ENCODE measurements around the gene TMC6. TPM values are rescaled to one million over a fixed set of nuclear protein-coding genes. Genes with fewer than 3 reads are reported as not detected.

Gene TMC6
- total and polyA plus RNA-seq, 2 of the 13 experiments (the other 11 are each of a cell fraction or from before 2014, with no cell fraction given), result 48.4 to 99.1 TPM

GRCh38 chr17:78105551-78105950 lies 23.0 kb downstream of the TMC6 start (continued):
- TF ChIP-seq, protein P1, sequence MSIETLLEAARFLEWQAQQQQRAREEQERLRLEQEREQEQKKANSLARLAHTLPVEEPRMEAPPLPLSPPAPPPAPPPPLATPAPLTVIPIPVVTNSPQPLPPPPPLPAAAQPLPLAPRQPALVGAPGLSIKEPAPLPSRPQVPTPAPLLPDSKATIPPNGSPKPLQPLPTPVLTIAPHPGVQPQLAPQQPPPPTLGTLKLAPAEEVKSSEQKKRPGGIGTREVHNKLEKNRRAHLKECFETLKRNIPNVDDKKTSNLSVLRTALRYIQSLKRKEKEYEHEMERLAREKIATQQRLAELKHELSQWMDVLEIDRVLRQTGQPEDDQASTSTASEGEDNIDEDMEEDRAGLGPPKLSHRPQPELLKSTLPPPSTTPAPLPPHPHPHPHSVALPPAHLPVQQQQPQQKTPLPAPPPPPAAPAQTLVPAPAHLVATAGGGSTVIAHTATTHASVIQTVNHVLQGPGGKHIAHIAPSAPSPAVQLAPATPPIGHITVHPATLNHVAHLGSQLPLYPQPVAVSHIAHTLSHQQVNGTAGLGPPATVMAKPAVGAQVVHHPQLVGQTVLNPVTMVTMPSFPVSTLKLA (IDR thresholded peaks at IDR 0.05), result no peak
- TF ChIP-seq NCOA1 (CRISPR knock-in tag; IDR thresholded peaks at IDR 0.05) (no peak), ZNF570 (CRISPR knock-in tag; IDR thresholded peaks at IDR 0.05; ENCODE audit: borderline replicate concordance) (no peak), ZBTB21 (CRISPR knock-in tag; IDR thresholded peaks at IDR 0.05) (no peak), KDM6A (CRISPR knock-in tag; IDR thresholded peaks at IDR 0.05; ENCODE audit: low read depth) (no peak), PREB (CRISPR knock-in tag; IDR thresholded peaks at IDR 0.05) (no peak), PATZ1 (CRISPR knock-in tag; IDR thresholded peaks at IDR 0.05) (no peak), SAP130 (CRISPR knock-in tag; IDR thresholded peaks at IDR 0.05; ENCODE audit: low read depth) (peak; percentile 70), ARNT2 (CRISPR knock-in tag; IDR thresholded peaks at IDR 0.05; ENCODE audit: low read depth) (no peak), ZNF383 (CRISPR knock-in tag; IDR thresholded peaks at IDR 0.05; ENCODE audit: borderline replicate concordance) (no peak), NR1H2 (CRISPR knock-in tag; IDR thresholded peaks at IDR 0.05; ENCODE audit: borderline replicate concordance, low read depth) (no peak), TEAD2 (CRISPR knock-in tag; IDR thresholded peaks at IDR 0.05) (no peak), DPF2 (CRISPR knock-in tag; IDR thresholded peaks at IDR 0.05; ENCODE audit: borderline replicate concordance, low read depth) (no peak), HMG20A (CRISPR knock-in tag; IDR thresholded peaks at IDR 0.05; ENCODE audit: borderline replicate concordance) (no peak), GRHL1 (CRISPR knock-in tag; conservative IDR thresholded peaks at IDR 0.05) (no peak), FOXK1 (CRISPR knock-in tag; IDR thresholded peaks at IDR 0.05; ENCODE audit: borderline replicate concordance, low read depth) (no peak), ZNF333 (CRISPR knock-in tag; IDR thresholded peaks at IDR 0.05; ENCODE audit: borderline replicate concordance) (no peak), SP140L (CRISPR knock-in tag; IDR thresholded peaks at IDR 0.05; ENCODE audit: borderline replicate concordance) (no peak), ZNF547 (CRISPR knock-in tag; IDR thresholded peaks at IDR 0.05) (no peak)
- TF ChIP-seq, protein P2, sequence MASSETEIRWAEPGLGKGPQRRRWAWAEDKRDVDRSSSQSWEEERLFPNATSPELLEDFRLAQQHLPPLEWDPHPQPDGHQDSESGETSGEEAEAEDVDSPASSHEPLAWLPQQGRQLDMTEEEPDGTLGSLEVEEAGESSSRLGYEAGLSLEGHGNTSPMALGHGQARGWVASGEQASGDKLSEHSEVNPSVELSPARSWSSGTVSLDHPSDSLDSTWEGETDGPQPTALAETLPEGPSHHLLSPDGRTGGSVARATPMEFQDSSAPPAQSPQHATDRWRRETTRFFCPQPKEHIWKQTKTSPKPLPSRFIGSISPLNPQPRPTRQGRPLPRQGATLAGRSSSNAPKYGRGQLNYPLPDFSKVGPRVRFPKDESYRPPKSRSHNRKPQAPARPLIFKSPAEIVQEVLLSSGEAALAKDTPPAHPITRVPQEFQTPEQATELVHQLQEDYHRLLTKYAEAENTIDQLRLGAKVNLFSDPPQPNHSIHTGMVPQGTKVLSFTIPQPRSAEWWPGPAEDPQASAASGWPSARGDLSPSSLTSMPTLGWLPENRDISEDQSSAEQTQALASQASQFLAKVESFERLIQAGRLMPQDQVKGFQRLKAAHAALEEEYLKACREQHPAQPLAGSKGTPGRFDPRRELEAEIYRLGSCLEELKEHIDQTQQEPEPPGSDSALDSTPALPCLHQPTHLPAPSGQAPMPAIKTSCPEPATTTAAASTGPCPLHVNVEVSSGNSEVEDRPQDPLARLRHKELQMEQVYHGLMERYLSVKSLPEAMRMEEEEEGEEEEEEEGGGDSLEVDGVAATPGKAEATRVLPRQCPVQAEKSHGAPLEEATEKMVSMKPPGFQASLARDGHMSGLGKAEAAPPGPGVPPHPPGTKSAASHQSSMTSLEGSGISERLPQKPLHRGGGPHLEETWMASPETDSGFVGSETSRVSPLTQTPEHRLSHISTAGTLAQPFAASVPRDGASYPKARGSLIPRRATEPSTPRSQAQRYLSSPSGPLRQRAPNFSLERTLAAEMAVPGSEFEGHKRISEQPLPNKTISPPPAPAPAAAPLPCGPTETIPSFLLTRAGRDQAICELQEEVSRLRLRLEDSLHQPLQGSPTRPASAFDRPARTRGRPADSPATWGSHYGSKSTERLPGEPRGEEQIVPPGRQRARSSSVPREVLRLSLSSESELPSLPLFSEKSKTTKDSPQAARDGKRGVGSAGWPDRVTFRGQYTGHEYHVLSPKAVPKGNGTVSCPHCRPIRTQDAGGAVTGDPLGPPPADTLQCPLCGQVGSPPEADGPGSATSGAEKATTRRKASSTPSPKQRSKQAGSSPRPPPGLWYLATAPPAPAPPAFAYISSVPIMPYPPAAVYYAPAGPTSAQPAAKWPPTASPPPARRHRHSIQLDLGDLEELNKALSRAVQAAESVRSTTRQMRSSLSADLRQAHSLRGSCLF (CRISPR knock-in tag; IDR thresholded peaks at IDR 0.05; ENCODE audit: borderline replicate concordance), result no peak

Data from HepG2 (cell line).